Lower lobe of right lung (tissue), 2 donors: ENCODE measurements around the gene FOXF1. TPM values are rescaled to one million over a fixed set of nuclear protein-coding genes. Genes with fewer than 3 reads are reported as not detected.
A peak's percentile ranks its signal among the peaks of the same experiment; 100 is the strongest.

ENCODE experiments used
- ATAC-seq, 2 donors: fragments of 200-7000 bp; cut with Tn5 transposase; one replicate each; pipeline ENCODE4 v1.9.1; 2020 to 2022; ENCODE audit warnings: mild to moderate bottlenecking in 2 of 2, moderate library complexity in 2 of 2
- DNase-seq: peaks from one replicate; pipeline ENCODE4 v3.0.0-alpha.2; 2020
- H3K27ac ChIP-seq: fragments of 200-600 bp; one replicate; pipeline ENCODE4 v1.8.0; 2022
- H3K27me3 ChIP-seq: fragments of 200-600 bp; one replicate; pipeline ENCODE4 v1.8.0; 2022; ENCODE audit warnings: low read depth
- H3K36me3 ChIP-seq: fragments of 200-600 bp; one replicate; pipeline ENCODE4 v1.8.0; 2022; ENCODE audit warnings: mild to moderate bottlenecking
- H3K4me1 ChIP-seq: fragments of 200-600 bp; one replicate; pipeline ENCODE4 v1.8.0; 2022
- H3K4me3 ChIP-seq: fragments of 200-600 bp; one replicate; pipeline ENCODE4 v1.8.0; 2022; ENCODE audit warnings: mild to moderate bottlenecking
- H3K9me3 ChIP-seq: fragments of 200-600 bp; one replicate; pipeline ENCODE4 v1.8.0; 2022
- CTCF ChIP-seq: fragments of 200-600 bp; IDR thresholded peaks from one replicate; pipeline ENCODE4 v1.8.0; 2022; ENCODE audit warnings: antibody characterized with exemption, mild to moderate bottlenecking
- intact Hi-C: fragments of 100-400 bp; cut with DNase I; formaldehyde crosslinking; loops from one replicate; pipeline ENCODE4 v1.11.0; 2022
- total RNA-seq: library from RNA; stranded (reverse); fragmentation: NEBNext Ultra II Directional; extraction: Animal tissue kit (Norgen Biotek cat#: 25700); gene quantifications from one replicate; pipeline ENCODE4 v1.2.1, GENCODE V29; 2021
- donor health status: DM: no; HTN: yes; CAD: no; lungs with severe emphysema.

FOXF1 gene
- total RNA-seq, 1 donor from 2014 or later, result 31.2 TPM

GRCh38 chr16:86492267-86492960, 17.9 kb upstream of the FOXF1 start:
- intact Hi-C loops, result loop anchor here (10.0 kb wide), 1 partner anchor 418 kb away; no protein-coding TSS in a partner anchor
- H3K36me3 ChIP-seq, result peaks cover 7% of the 10 kb centered on the region
- no peaks in the 10 kb centered on the region for H3K9me3 ChIP-seq
- H3K4me3 ChIP-seq, result no peak overlapping the region
- peaks cover 12% of the 10 kb centered on the region for H3K4me1 ChIP-seq
- H3K27me3 ChIP-seq, result peaks cover 65% of the 10 kb centered on the region
- ATAC-seq, result no peak
- no peak overlapping the region for H3K27ac ChIP-seq
- TF ChIP-seq CTCF, result no peak
- no peak for DNase-seq

- Histone ChIP-seq H3K9me3 (no peaks in the 10 kb centered on the region), H3K27me3 (peaks cover 70% of the 10 kb centered on the region), H3K27ac (peak overlapping the region; percentile 78), H3K36me3 (peaks cover 7% of the 10 kb centered on the region), H3K4me1 (peaks cover 12% of the 10 kb centered on the region), H3K4me3 (peak overlapping the region; percentile 45)
- DNase-seq (no peak), ATAC-seq (no peak)
- TF ChIP-seq CTCF, result no peak
- intact Hi-C loops, result loop anchor here (10.0 kb wide), 1 partner anchor 418 kb away; no protein-coding TSS in a partner anchor
Observed at GRCh38 chr16:86492961-86493629, 17.2 kb upstream of the FOXF1 start.

DNA sequence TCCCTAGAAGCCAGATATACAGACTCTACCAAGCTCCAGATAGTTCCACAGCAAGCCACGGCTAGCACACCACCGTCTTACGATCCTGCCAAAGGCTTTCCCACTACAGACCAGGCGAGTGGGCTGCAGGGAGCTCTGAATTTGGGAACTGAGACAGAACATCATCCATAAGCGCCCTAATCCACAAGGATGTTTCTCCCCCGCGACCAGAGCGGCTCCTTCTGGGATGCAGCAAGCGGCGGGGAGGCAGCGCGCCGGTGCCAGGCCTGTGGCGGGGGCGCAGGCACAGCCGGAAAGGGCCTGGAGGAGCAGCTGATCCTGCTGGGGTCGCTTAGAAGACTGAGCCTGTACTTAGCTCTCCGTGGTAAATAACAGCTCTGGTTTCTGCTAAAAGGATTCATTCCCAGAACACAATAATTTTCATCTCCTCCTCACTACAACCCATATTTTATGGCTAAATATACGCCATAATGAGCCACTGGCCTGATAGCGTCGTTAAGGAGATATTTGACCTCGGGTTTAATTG, 16.2 kb upstream of the FOXF1 start:
- peaks cover 12% of the 10 kb centered on the region for H3K4me1 ChIP-seq
- H3K9me3 ChIP-seq, result no peaks in the 10 kb centered on the region
- H3K36me3 ChIP-seq, result peaks cover 7% of the 10 kb centered on the region
- ATAC-seq (no peak), DNase-seq (no peak)
- TF ChIP-seq CTCF, result no peak
- intact Hi-C loops, result loop anchor here (10.0 kb wide), 1 partner anchor 419 kb away; no protein-coding TSS in a partner anchor
- peaks cover 75% of the 10 kb centered on the region for H3K27me3 ChIP-seq
- H3K27ac ChIP-seq, result peak overlapping the region; percentile 78
- H3K4me3 ChIP-seq, result peak overlapping the region; percentile 45

- Histone ChIP-seq H3K4me3 (peak overlapping the region; percentile 45), H3K36me3 (peaks cover 5% of the 10 kb centered on the region), H3K9me3 (no peaks in the 10 kb centered on the region), H3K27ac (peak overlapping the region; percentile 78), H3K27me3 (peaks cover 81% of the 10 kb centered on the region), H3K4me1 (peaks cover 12% of the 10 kb centered on the region)
- ATAC-seq, result no peak
- DNase-seq, result no peak
- intact Hi-C loops, result loop anchor here (10.0 kb wide), 1 partner anchor 420 kb away; no protein-coding TSS in a partner anchor
- no peak for TF ChIP-seq CTCF
Observed at GRCh38 chr16:86494565-86495356, 15.6 kb upstream of the FOXF1 start.

DNA sequence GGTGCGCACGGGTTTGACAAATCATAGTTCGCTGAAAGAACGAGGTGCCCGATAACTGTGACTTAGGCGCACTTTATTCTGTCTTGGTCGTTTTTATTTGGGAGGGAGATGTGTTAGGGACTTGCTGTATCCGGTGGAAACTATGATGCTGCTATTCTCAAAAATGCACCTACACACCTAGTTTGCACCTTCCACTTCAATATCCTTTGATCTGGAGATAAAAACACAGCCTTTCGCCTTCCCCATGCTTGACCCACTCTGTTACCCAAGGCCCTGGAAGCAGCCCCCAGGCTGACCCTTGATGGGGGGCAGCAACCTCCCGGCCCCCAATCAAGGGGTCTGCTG, 15.0 kb upstream of the FOXF1 start:
- intact Hi-C loops, result loop anchor here (10.0 kb wide), 1 partner anchor 421 kb away; no protein-coding TSS in a partner anchor
- Histone ChIP-seq H3K9me3 (no peaks in the 10 kb centered on the region), H3K27ac (peak overlapping the region; percentile 78), H3K4me3 (peak overlapping the region; percentile 45), H3K4me1 (peaks cover 12% of the 10 kb centered on the region), H3K27me3 (peaks cover 86% of the 10 kb centered on the region), H3K36me3 (no peaks in the 10 kb centered on the region)
- no peak for ATAC-seq
- no peak for DNase-seq
- no peak for TF ChIP-seq CTCF
